Natural killer cell (primary cell): ENCODE measurements around the gene KLK8. TPM values are rescaled to one million over a fixed set of nuclear protein-coding genes. Genes with fewer than 3 reads are reported as not detected.

Experiments
- ATAC-seq, 3 donors: fragments of 150-1000 bp in 2 of 3; fragments of 200-7000 bp in 1 of 3; cut with Tn5 transposase; 1 replicate in 1 of 3; 2 replicates in 2 of 3; pipeline ENCODE4 v1.10.0; 2021; ENCODE audit warnings: mild to moderate bottlenecking in 2 of 3, moderate library complexity in 2 of 3
- DNase-seq, 2 donors: peaks; one replicate each; pipeline versions ENCODE4 v3.0.0 to v3.0.0-alpha.2; 2013 to 2021; ENCODE audit warnings: mixed read lengths in 1 of 2
- H3K27ac ChIP-seq: one replicate; pipeline ENCODE4 v1.5.1; 2013; ENCODE audit warnings: mild to moderate bottlenecking, low read length
- H3K27me3 ChIP-seq: one replicate; pipeline ENCODE4 v1.6.1; 2013; ENCODE audit warnings: low read length; ENCODE audit not compliant: control insufficient read depth, insufficient read depth
- H3K36me3 ChIP-seq: one replicate; pipeline ENCODE4 v1.6.1; 2013; ENCODE audit warnings: low read length; ENCODE audit not compliant: control insufficient read depth, insufficient read depth
- H3K4me1 ChIP-seq: one replicate; pipeline ENCODE4 v1.6.1; 2013; ENCODE audit warnings: low read length; ENCODE audit not compliant: control insufficient read depth, insufficient read depth
- H3K4me3 ChIP-seq: one replicate; pipeline ENCODE4 v1.5.1; 2013; ENCODE audit warnings: low read length
- H3K9me3 ChIP-seq: one replicate; pipeline ENCODE4 v1.6.1; 2013; ENCODE audit warnings: low read length; ENCODE audit not compliant: control insufficient read depth, insufficient read depth
- H3K27ac Mint-ChIP-seq, 2 donors: one replicate each; pipeline ENCODE4 v1.8.0; 2022; ENCODE audit warnings: mild to moderate bottlenecking in 2 of 2, mixed read lengths in 2 of 2, moderate library complexity in 1 of 2
- H3K27me3 Mint-ChIP-seq, 2 donors: one replicate each; pipeline ENCODE4 v1.8.0; 2022; ENCODE audit warnings: low read depth in 2 of 2, mixed read lengths in 2 of 2
- H3K36me3 Mint-ChIP-seq: one replicate; pipeline ENCODE4 v1.8.0; 2022; ENCODE audit warnings: mixed read lengths
- H3K4me1 Mint-ChIP-seq, 2 donors: one replicate each; pipeline ENCODE4 v1.8.0; 2022; ENCODE audit warnings: mixed read lengths in 2 of 2
- H3K4me3 Mint-ChIP-seq: one replicate; pipeline ENCODE4 v1.8.0; 2022; ENCODE audit warnings: mild to moderate bottlenecking, moderate library complexity, mixed read lengths
- H3K9me3 Mint-ChIP-seq, 2 donors: one replicate each; pipeline ENCODE4 v1.8.0; 2022; ENCODE audit warnings: mixed read lengths in 2 of 2
- WGBS: methylation state at CpG from one replicate; pipeline ENCODE4 v1.1.7; 2013; ENCODE audit warnings: missing lambda C conversion rate; ENCODE audit not compliant: insufficient coverage; 5-methylcytosine and 5-hydroxymethylcytosine counted together
- intact Hi-C: fragments of 100-400 bp; cut with micrococcal nuclease; formaldehyde crosslinking; loops from one replicate; pipeline ENCODE4 v1.14.2; 2022
- total RNA-seq, 4 donors: library from RNA; stranded (reverse); fragments of 120-200 nt in 1 of 4; gene quantifications; one replicate each; pipeline versions ENCODE4 v1.2.3 to v1.2.4, GENCODE V29; 2013 to 2022
- TF ChIP-seq, protein P1 (sequence below): fragments of 200-600 bp; IDR thresholded peaks from one replicate; pipeline ENCODE4 v1.8.0; 2022; ENCODE audit warnings: antibody characterized with exemption

The KLK8 gene
- total RNA-seq, 3 donors from 2014 or later (not counting 1 experiment from before 2014, with no cell fraction given): not detected

- intact Hi-C loops: no loop called here
- Histone ChIP-seq H3K27ac (no peak overlapping the region), H3K27me3 (no peaks in the 10 kb centered on the region), H3K4me3 (no peak overlapping the region), H3K4me1 (no peaks in the 10 kb centered on the region), H3K9me3 (no peaks in the 10 kb centered on the region), H3K36me3 (no peaks in the 10 kb centered on the region)
- WGBS: 90% methylated on average over 6 of the region's 7 CpGs
- Mint-ChIP-seq H3K27ac (no peak overlapping the region), H3K4me3 (no peak overlapping the region), H3K4me1 (no peaks in the 10 kb centered on the region), H3K27me3 (peaks cover 28 to 38% of the 10 kb centered on the region in 2 donors), H3K9me3 (no peaks in the 10 kb centered on the region), H3K36me3 (no peaks in the 10 kb centered on the region)
- ATAC-seq (no peak), DNase-seq (no peak)
- TF ChIP-seq, protein P1, sequence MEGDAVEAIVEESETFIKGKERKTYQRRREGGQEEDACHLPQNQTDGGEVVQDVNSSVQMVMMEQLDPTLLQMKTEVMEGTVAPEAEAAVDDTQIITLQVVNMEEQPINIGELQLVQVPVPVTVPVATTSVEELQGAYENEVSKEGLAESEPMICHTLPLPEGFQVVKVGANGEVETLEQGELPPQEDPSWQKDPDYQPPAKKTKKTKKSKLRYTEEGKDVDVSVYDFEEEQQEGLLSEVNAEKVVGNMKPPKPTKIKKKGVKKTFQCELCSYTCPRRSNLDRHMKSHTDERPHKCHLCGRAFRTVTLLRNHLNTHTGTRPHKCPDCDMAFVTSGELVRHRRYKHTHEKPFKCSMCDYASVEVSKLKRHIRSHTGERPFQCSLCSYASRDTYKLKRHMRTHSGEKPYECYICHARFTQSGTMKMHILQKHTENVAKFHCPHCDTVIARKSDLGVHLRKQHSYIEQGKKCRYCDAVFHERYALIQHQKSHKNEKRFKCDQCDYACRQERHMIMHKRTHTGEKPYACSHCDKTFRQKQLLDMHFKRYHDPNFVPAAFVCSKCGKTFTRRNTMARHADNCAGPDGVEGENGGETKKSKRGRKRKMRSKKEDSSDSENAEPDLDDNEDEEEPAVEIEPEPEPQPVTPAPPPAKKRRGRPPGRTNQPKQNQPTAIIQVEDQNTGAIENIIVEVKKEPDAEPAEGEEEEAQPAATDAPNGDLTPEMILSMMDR: no peak
Observed at GRCh38 chr19:51031220-51031879, 29.9 kb upstream of the KLK8 start.

GRCh38 chr19:51030631-51031030 is 29.2 kb upstream of the KLK8 start:
- no peaks in the 10 kb centered on the region for H3K36me3 Mint-ChIP-seq
- no peaks in the 10 kb centered on the region for H3K9me3 ChIP-seq
- H3K27ac Mint-ChIP-seq: no peak overlapping the region
- no peaks in the 10 kb centered on the region for H3K4me1 Mint-ChIP-seq
- no peaks in the 10 kb centered on the region for H3K27me3 ChIP-seq
- peaks cover 26 to 38% of the 10 kb centered on the region in 2 donors for H3K27me3 Mint-ChIP-seq
- H3K4me1 ChIP-seq: no peaks in the 10 kb centered on the region
- no peak overlapping the region for H3K27ac ChIP-seq
- H3K4me3 Mint-ChIP-seq: no peak overlapping the region
- ATAC-seq: no peak
- no peak overlapping the region for H3K4me3 ChIP-seq
- DNase-seq: no peak
- 72% methylated on average over 13 of the region's 13 CpGs for WGBS
- H3K9me3 Mint-ChIP-seq: no peaks in the 10 kb centered on the region
- TF ChIP-seq, protein P1: no peak
- intact Hi-C loops: no loop called here
- no peaks in the 10 kb centered on the region for H3K36me3 ChIP-seq

DNA sequence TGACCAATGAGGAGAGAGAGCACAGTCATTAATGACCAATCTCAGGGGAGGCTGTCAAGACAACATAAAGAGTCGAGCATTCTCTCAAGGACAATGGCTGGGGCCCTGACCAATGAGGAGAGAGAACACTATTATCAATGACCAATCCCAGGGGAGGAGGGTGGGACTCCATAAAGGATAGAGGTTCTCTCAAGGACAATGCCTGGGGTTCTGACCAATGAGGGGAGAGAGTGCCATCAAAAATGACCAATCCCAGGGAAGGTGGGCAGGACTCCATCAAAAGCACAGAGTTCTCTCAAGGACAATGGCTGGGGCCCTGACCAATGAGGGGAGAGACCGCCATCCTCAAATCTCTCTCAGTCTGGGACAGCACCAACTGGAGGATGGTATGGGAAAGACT is 28.3 kb upstream of the KLK8 start:
- H3K9me3 ChIP-seq: no peaks in the 10 kb centered on the region

More for the DNA sequence above, 28.3 kb upstream of the KLK8 start:
- Mint-ChIP-seq H3K4me3 (no peak overlapping the region), H3K27me3 (peaks cover 17 to 32% of the 10 kb centered on the region in 2 donors), H3K4me1 (no peaks in the 10 kb centered on the region), H3K36me3 (no peaks in the 10 kb centered on the region), H3K27ac (no peak overlapping the region), H3K9me3 (no peaks in the 10 kb centered on the region)
- H3K36me3 ChIP-seq: no peaks in the 10 kb centered on the region
- H3K4me1 ChIP-seq: no peaks in the 10 kb centered on the region
- no peak overlapping the region for H3K4me3 ChIP-seq
- no peak for ATAC-seq
- DNase-seq: no peak
- 94% methylated on average over 2 of the region's 2 CpGs for WGBS
- intact Hi-C loops: no loop called here
- TF ChIP-seq, protein P1: no peak
- no peak overlapping the region for H3K27ac ChIP-seq
- peaks cover 3% of the 10 kb centered on the region for H3K27me3 ChIP-seq
